ENCODE data around the gene MBTPS2.
"Not testable (repeated sequence)": the region's sequence is repeated elsewhere in the genome, so short reads cannot be mapped to it uniquely, and the experiment has no call there.

MBTPS2 gene

GRCh38 chrX:21863241-21863640 lies 23.8 kb downstream of the MBTPS2 start:
- no peak for FAIRE-seq

- FAIRE-seq: peak; percentile 65
These were observed 26.0 kb downstream of the MBTPS2 start for GRCh38 chrX:21865436-21865835.

- no peak for FAIRE-seq
These were observed 31.1 kb downstream of the MBTPS2 start for GRCh38 chrX:21870494-21870893.

GRCh38 chrX:21873063-21873775 lies 33.8 kb downstream of the MBTPS2 start:
- FAIRE-seq: peak; percentile 47

GRCh38 chrX:21874182-21874581 lies 34.8 kb downstream of the MBTPS2 start:
- not testable (repeated sequence) for FAIRE-seq

GRCh38 chrX:21875013-21875412 lies 35.6 kb downstream of the MBTPS2 start:
- no peak for FAIRE-seq

- FAIRE-seq: no peak
These were observed 42.6 kb downstream of the MBTPS2 start for GRCh38 chrX:21881881-21882574.

- no peak for FAIRE-seq
These were observed 43.8 kb downstream of the MBTPS2 start for GRCh38 chrX:21883258-21883657.

GRCh38 chrX:21885568-21885967 lies 46.2 kb downstream of the MBTPS2 start:
- FAIRE-seq: no peak

GRCh38 chrX:21905313-21905712 lies 65.9 kb downstream of the MBTPS2 start:
- FAIRE-seq: no peak

GRCh38 chrX:21905953-21906352 lies 66.5 kb downstream of the MBTPS2 start:
- no peak for FAIRE-seq

GRCh38 chrX:21907260-21907659 lies 67.8 kb downstream of the MBTPS2 start:
- FAIRE-seq: peak; percentile 36

- FAIRE-seq: no peak
These were observed 72.1 kb downstream of the MBTPS2 start for GRCh38 chrX:21911481-21911880.

GRCh38 chrX:21912220-21912619 lies 72.8 kb downstream of the MBTPS2 start:
- FAIRE-seq: no peak

GRCh38 chrX:21912989-21913388 lies 73.6 kb downstream of the MBTPS2 start:
- no peak for FAIRE-seq

- FAIRE-seq: no peak
These were observed 86.7 kb downstream of the MBTPS2 start for GRCh38 chrX:21926116-21926515.

- FAIRE-seq: peak; percentile 99
These were observed 87.3 kb downstream of the MBTPS2 start for GRCh38 chrX:21926527-21927278.

- no peak for FAIRE-seq
These were observed 89.8 kb downstream of the MBTPS2 start for GRCh38 chrX:21929209-21929608.

- FAIRE-seq: no peak
These were observed 91.6 kb downstream of the MBTPS2 start for GRCh38 chrX:21930986-21931385.

- peak; percentile 98 for FAIRE-seq
These were observed 93.0 kb downstream of the MBTPS2 start for GRCh38 chrX:21932292-21933002.

- FAIRE-seq: no peak
These were observed 93.7 kb downstream of the MBTPS2 start for GRCh38 chrX:21933077-21933476.

- no peak for FAIRE-seq
These were observed 95.0 kb downstream of the MBTPS2 start for GRCh38 chrX:21934414-21934813.

Measured in TTC549 (cell line).